AG04449 (cell line): Measurements from ENCODE around the gene FATE1.

Experiments
- CTCF ChIA-PET: fragments of 350-600 bp; formaldehyde crosslinking; extraction: SDS; loops from one replicate; lab custom pipeline; 2021; ENCODE audit warnings: antibody characterized with exemption; lab: Yijun Ruan, JAX
- POLR2A ChIA-PET: fragments of 400-600, 350-600 bp; formaldehyde crosslinking; extraction: SDS; loops from one replicate; lab custom pipeline; 2020; ENCODE audit warnings: antibody characterized with exemption, inconsistent platforms; lab: Yijun Ruan, JAX
- DNase-seq: peaks from one replicate; pipeline ENCODE4 v3.0.0-alpha.2; 2010; ENCODE audit warnings: low read depth, low spot score
- H3K4me3 ChIP-seq: 2 replicates; pipeline ENCODE4 v1.5.1; 2011; ENCODE audit warnings: low read depth, mild to moderate bottlenecking, control low read depth, low read length
- TF ChIP-seq, protein P1 (sequence below): IDR thresholded peaks from one replicate; pipeline ENCODE4 v1.5.1; 2011; ENCODE audit warnings: mild to moderate bottlenecking, moderate library complexity, low read length, control low read depth, inconsistent platforms; ENCODE audit not compliant: insufficient read depth; ENCODE audit errors: missing control alignments

The FATE1 gene

GRCh38 chrX:151702026-151702714 lies 13.7 kb upstream of the FATE1 start:
- no peak overlapping the region for H3K4me3 ChIP-seq
- ChIA-PET CTCF (no interaction called here), POLR2A (no interaction called here)

GRCh38 chrX:151702741-151703340 lies 13.0 kb upstream of the FATE1 start:
- ChIA-PET CTCF (no interaction called here), POLR2A (no interaction called here)
- DNase-seq = no peak
- TF ChIP-seq, protein P1, sequence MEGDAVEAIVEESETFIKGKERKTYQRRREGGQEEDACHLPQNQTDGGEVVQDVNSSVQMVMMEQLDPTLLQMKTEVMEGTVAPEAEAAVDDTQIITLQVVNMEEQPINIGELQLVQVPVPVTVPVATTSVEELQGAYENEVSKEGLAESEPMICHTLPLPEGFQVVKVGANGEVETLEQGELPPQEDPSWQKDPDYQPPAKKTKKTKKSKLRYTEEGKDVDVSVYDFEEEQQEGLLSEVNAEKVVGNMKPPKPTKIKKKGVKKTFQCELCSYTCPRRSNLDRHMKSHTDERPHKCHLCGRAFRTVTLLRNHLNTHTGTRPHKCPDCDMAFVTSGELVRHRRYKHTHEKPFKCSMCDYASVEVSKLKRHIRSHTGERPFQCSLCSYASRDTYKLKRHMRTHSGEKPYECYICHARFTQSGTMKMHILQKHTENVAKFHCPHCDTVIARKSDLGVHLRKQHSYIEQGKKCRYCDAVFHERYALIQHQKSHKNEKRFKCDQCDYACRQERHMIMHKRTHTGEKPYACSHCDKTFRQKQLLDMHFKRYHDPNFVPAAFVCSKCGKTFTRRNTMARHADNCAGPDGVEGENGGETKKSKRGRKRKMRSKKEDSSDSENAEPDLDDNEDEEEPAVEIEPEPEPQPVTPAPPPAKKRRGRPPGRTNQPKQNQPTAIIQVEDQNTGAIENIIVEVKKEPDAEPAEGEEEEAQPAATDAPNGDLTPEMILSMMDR = no peak
- H3K4me3 ChIP-seq = no peak overlapping the region

More at GRCh38 chrX:151702026-151702714, 13.7 kb upstream of the FATE1 start:
- no peak for DNase-seq
- TF ChIP-seq, protein P1 = no peak

GRCh38 chrX:151703487-151703886 lies 12.3 kb upstream of the FATE1 start:
- DNase-seq = no peak
- no peak overlapping the region for H3K4me3 ChIP-seq
- CTCF ChIA-PET = no interaction called here
- TF ChIP-seq, protein P1 = no peak
- POLR2A ChIA-PET = no interaction called here

GRCh38 chrX:151704041-151704663 lies 11.7 kb upstream of the FATE1 start:
- TF ChIP-seq, protein P1 = no peak
- no peak overlapping the region for H3K4me3 ChIP-seq
- ChIA-PET CTCF (no interaction called here), POLR2A (no interaction called here)
- DNase-seq = no peak

DNA sequence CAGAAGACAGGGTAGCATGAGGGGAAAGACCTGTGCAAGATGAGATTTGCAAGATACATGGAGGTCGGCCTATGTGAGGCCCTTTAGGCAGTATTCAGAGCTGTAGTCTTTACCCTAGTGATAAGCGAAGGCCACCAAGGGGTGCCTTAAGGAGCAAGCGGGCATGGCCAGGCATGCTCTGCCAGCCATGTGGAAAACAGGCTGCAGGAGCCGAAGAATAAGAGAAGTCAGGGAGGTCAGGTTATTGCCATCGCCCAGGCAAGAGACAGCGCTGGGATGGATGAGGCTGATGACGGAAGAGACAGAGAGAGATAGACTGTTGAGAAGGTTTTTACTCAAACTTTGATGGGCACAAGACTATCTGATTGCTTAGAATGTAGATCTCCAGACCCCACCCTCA lies 7.0 kb upstream of the FATE1 start:
- no peak overlapping the region for H3K4me3 ChIP-seq
- POLR2A ChIA-PET = no interaction called here
- CTCF ChIA-PET = no interaction called here
- TF ChIP-seq, protein P1 = no peak
- no peak for DNase-seq

GRCh38 chrX:151710457-151710856 lies 5.4 kb upstream of the FATE1 start:
- H3K4me3 ChIP-seq = no peak overlapping the region
- TF ChIP-seq, protein P1 = no peak
- DNase-seq = no peak
- ChIA-PET POLR2A (no interaction called here), CTCF (interaction anchor here (1.2 kb wide), 1 partner anchor 926 kb away, joined by 3 read pairs; no protein-coding TSS in a partner anchor)
